Stimulated activated naive B cell treated with anti-CD40 and anti-IgM and Interleukin-4, amounts not matched to agents 10 μg/mL and 1 μg/mL and 100 μg/mL, for 72 hours (primary cell): ENCODE results near the gene EDEM1.
"Not testable (repeated sequence)": the region's sequence is repeated elsewhere in the genome, so short reads cannot be mapped to it uniquely, and the experiment has no call there.

Experiments
- ATAC-seq, 2 donors: fragments of 150-1000 bp; cut with Tn5 transposase; replicated peaks; 2 replicates each; pipeline ENCODE4 v1.10.0; 2021; ENCODE audit warnings: moderate library complexity in 1 of 2
- DNase-seq: peaks from one replicate; pipeline ENCODE4 v3.0.0; 2021
- H3K27ac Mint-ChIP-seq: one replicate; pipeline ENCODE4 v1.8.0; 2022; ENCODE audit warnings: mild to moderate bottlenecking, mixed read lengths
- H3K27me3 Mint-ChIP-seq, 2 donors: one replicate each; pipeline ENCODE4 v1.8.0; 2022; ENCODE audit warnings: mixed read lengths in 2 of 2
- H3K36me3 Mint-ChIP-seq, 2 donors: one replicate each; pipeline ENCODE4 v1.8.0; 2022; ENCODE audit warnings: mixed read lengths in 2 of 2, mild to moderate bottlenecking in 1 of 2
- H3K4me1 Mint-ChIP-seq, 2 donors: one replicate each; pipeline ENCODE4 v1.8.0; 2022; ENCODE audit warnings: mixed read lengths in 2 of 2, mild to moderate bottlenecking in 1 of 2
- H3K4me3 Mint-ChIP-seq, 2 donors: one replicate each; pipeline ENCODE4 v1.8.0; 2022; ENCODE audit warnings: mild to moderate bottlenecking in 2 of 2, mixed read lengths in 2 of 2, moderate library complexity in 1 of 2
- H3K9me3 Mint-ChIP-seq, 2 donors: one replicate each; pipeline ENCODE4 v1.8.0; 2022; ENCODE audit warnings: mixed read lengths in 2 of 2, mild to moderate bottlenecking in 1 of 2

EDEM1 gene

GRCh38 chr3:5187156-5187919, at the start of gene EDEM1:
Gene EDEM1, plus strand, starts transcription at chr3:5187707. Its CDS starts 99 bp downstream, at chr3:5187806.
- Mint-ChIP-seq H3K36me3 (peaks cover 34 to 58% of the 10 kb centered on the region in 2 donors), H3K9me3 (no peaks in the 10 kb centered on the region), H3K27ac (peak within 1 kb of the TSS; percentile 100), H3K4me1 (peaks cover 28 to 61% of the 10 kb centered on the region in 2 donors), H3K4me3 (peak within 1 kb of the TSS; percentile 92 to 98), H3K27me3 (no peaks in the 10 kb centered on the region)
- DNase-seq: peak; percentile 98
- ATAC-seq: peak; percentile 87 to 88

DNA sequence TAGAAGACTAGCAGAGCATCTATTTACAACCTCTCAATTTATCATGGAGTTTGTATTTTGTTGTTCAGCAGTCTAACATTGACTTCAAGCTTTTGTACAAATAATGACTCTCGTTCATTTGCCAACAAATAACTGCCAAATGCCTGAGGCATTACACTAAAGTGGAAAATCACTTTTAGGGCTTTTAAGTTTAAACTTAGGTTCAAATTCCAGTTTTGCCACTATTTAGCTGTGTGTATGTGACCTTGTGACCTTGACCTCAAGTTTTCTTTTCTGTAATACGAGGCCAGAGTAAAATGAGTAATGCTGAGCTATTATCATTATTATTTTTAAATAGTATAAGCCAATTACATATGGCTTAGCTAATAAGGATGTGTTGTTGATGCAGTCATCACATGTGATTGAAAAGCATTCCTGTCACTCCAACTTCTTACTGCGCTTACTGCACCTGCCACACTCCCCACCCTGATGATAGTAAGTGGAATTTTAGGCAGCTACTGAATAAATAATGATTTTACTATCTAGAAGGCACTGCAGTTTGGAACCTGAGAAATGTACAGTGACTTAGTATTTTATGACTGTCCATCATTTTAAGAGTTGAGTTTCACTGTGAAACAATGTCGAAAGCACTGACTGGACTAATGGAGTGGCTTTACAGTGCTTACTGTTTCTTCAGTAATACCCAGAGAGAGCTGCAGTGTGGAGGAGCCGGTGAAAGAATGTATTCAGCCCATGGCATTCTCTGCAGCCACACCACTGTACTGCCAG, 49.1 kb upstream of the EDEM1 start:
- Mint-ChIP-seq H3K27me3 (no peaks in the 10 kb centered on the region), H3K4me3 (peak overlapping the region; percentile 72 to 77), H3K9me3 (peaks cover 12 to 18% of the 10 kb centered on the region in 2 donors), H3K36me3 (peaks cover 40 to 50% of the 10 kb centered on the region in 2 donors), H3K4me1 (peaks cover 56 to 82% of the 10 kb centered on the region in 2 donors), H3K27ac (peak overlapping the region; percentile 97)
- no peak for DNase-seq
- no peak for ATAC-seq

DNA sequence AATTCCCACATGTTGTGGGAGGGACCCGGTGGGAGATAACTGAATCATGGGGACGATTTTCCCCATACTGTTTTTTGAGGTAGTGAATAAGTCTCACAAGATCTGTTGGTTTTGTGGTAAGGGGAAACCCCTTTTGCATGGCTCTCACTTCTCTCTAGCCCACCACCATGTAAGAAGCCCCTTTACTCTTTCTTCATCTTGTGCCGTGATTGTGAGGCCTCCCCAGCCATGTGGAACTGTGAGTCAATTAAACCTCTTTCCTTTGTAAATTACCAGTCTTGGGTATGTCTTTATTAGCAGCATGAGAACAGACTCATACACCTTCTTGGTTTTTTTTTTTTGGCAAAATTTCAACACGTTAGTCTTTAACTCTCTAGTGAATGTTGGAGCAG, 47.3 kb upstream of the EDEM1 start:
- DNase-seq (peak; percentile 56), ATAC-seq (peak; percentile 77 to 78)
- Mint-ChIP-seq H3K27ac (peak overlapping the region; percentile 97), H3K36me3 (peaks cover 57 to 67% of the 10 kb centered on the region in 2 donors), H3K4me1 (peaks cover 55 to 84% of the 10 kb centered on the region in 2 donors), H3K9me3 (peaks cover 20 to 30% of the 10 kb centered on the region in 2 donors), H3K27me3 (no peaks in the 10 kb centered on the region), H3K4me3 (peak overlapping the region; percentile 66 to 74)

DNA sequence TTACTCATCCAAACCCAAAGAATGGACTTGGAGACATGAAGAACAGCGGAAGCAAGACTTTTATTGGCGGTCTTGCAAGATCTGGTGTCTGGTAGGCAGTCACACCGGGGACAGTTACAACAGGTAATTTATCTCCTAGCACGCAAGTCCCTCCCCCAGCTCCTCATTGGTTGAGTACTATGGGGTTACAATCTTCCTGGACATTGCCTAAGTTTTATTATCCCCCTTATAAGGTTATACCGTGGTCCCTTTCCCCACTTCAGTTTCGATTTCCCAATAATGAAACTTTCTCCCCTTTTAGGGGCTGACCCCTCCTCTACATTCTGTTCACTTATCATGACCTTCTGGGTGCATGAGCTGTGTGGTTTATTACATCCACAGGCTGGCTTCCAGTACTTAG, 46.7 kb upstream of the EDEM1 start:
- ATAC-seq (no peak), DNase-seq (no peak)
- peak overlapping the region; percentile 97 for H3K27ac Mint-ChIP-seq
- H3K4me1 Mint-ChIP-seq: peaks cover 59 to 91% of the 10 kb centered on the region in 2 donors
- peaks cover 20 to 30% of the 10 kb centered on the region in 2 donors for H3K9me3 Mint-ChIP-seq
- H3K36me3 Mint-ChIP-seq: peaks cover 63 to 73% of the 10 kb centered on the region in 2 donors
- H3K27me3 Mint-ChIP-seq: no peaks in the 10 kb centered on the region
- peak overlapping the region; percentile 66 to 74 for H3K4me3 Mint-ChIP-seq

- Mint-ChIP-seq H3K4me3 (peak overlapping the region; percentile 19 to 62), H3K9me3 (peaks cover 24 to 31% of the 10 kb centered on the region in 2 donors), H3K4me1 (peaks cover 55 to 87% of the 10 kb centered on the region in 2 donors), H3K27me3 (no peaks in the 10 kb centered on the region), H3K27ac (peak overlapping the region; percentile 60), H3K36me3 (peaks cover 71 to 83% of the 10 kb centered on the region in 2 donors)
- no peak for ATAC-seq
- DNase-seq: no peak
Observed at GRCh38 chr3:5141760-5142159, 45.7 kb upstream of the EDEM1 start.

- no peak for ATAC-seq
- Mint-ChIP-seq H3K9me3 (peaks cover 30 to 34% of the 10 kb centered on the region in 2 donors), H3K4me3 (no peak overlapping the region), H3K36me3 (peaks cover 79 to 90% of the 10 kb centered on the region in 2 donors), H3K4me1 (peaks cover 58 to 90% of the 10 kb centered on the region in 2 donors), H3K27ac (peak overlapping the region; percentile 27), H3K27me3 (no peaks in the 10 kb centered on the region)
- no peak for DNase-seq
Observed at GRCh38 chr3:5143464-5143863, 44.0 kb upstream of the EDEM1 start.

DNA sequence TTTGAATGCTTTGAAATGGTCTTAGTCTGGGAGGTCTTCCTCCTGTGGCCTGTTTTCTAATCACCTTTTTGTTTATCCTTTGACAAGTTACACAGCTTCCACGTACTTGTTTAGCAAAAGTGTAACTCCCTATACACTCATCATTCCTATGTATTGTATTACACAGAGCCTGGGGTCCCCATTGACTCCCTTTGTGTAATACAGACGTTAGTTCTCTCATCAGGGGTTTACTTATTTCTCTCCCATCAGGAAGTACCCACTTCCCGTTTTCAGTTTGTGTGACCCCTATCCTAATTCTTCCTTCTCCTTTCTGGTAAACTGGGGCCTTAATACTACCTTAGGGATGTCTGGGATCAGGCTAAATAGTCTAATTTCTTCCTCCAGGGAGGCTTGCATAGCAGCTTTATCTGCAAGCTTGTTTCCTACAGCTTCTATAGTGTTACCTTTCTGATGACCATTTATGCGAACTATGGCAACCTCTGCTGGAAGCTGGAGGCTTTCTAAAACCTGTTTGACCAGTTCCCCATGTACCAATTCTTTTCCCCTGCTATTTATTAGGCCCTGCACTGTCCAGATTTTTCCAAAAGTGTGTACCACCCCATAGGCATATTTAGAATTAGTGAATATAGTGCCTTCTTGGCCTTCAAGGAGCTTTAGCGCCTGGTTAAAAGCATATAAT, 43.1 kb upstream of the EDEM1 start:
- H3K27ac Mint-ChIP-seq: peak overlapping the region; percentile 87
- H3K4me1 Mint-ChIP-seq: peaks cover 61 to 90% of the 10 kb centered on the region in 2 donors
- peaks cover 83 to 99% of the 10 kb centered on the region in 2 donors for H3K36me3 Mint-ChIP-seq
- no peaks in the 10 kb centered on the region for H3K27me3 Mint-ChIP-seq
- ATAC-seq (no peak), DNase-seq (no peak)
- no peak overlapping the region for H3K4me3 Mint-ChIP-seq
- H3K9me3 Mint-ChIP-seq: peaks cover 30 to 34% of the 10 kb centered on the region in 2 donors

DNA sequence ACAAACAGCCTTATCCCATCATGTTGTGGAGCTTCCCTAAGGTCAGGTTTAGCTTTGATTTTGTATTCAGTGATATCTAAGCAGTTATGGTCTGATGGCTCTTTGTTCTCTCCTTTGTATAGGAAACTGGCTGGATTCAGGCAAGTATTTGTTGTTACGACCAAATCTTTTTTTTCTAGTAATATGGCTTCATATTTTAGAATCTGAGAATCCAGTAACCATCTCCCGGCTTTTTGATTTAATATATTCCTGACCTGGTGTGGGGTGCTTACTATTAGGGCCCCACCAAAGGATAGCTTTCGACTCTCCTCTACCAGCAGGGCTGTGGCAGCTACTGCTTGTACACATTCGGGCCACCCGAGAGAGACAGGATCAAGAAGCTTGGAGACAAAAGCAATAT, 42.4 kb upstream of the EDEM1 start:
- no peaks in the 10 kb centered on the region for H3K27me3 Mint-ChIP-seq
- DNase-seq (no peak), ATAC-seq (no peak)
- peaks cover 30 to 32% of the 10 kb centered on the region in 2 donors for H3K9me3 Mint-ChIP-seq
- H3K4me1 Mint-ChIP-seq: peaks cover 62 to 90% of the 10 kb centered on the region in 2 donors
- H3K4me3 Mint-ChIP-seq: no peak overlapping the region
- H3K27ac Mint-ChIP-seq: peak overlapping the region; percentile 33
- H3K36me3 Mint-ChIP-seq: peaks cover 84 to 99% of the 10 kb centered on the region in 2 donors

GRCh38 chr3:5147152-5147551, 40.4 kb upstream of the EDEM1 start:
- not testable (repeated sequence) for ATAC-seq, H3K4me3 Mint-ChIP-seq, H3K27me3 Mint-ChIP-seq, DNase-seq, H3K27ac Mint-ChIP-seq
- Mint-ChIP-seq H3K36me3 (peaks cover 71 to 89% of the 10 kb centered on the region in 2 donors), H3K9me3 (peaks cover 21 to 22% of the 10 kb centered on the region in 2 donors), H3K4me1 (peaks cover 52 to 86% of the 10 kb centered on the region in 2 donors)

DNA sequence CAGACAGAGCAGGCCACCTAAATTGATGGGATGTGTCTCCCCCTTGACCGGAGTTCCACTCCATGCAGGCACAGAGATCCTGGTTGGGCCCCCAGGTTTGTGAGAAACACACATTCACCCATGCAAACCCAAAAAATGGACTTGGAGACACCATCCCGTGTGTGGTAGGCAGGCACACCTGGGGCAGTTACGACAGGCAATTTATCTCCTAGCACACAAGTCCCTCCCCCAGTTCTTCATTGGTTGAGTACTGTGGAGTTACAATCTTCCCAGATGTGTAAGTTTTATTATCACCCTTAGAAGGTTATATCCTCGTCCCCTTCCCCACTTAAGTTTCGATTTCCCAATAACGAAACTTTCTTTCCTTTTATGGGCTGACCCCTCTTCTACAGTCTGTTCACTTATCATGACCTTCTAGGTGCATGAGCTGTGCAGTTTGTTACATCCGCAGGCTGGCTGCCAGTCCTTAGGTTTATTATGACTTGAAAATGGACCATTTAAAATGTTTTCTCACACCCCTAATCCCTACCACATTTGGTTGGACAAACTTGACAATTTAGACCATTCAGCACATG, 38.1 kb upstream of the EDEM1 start:
- H3K36me3 Mint-ChIP-seq: peaks cover 65 to 87% of the 10 kb centered on the region in 2 donors
- H3K27ac Mint-ChIP-seq: peak overlapping the region; percentile 63
- H3K9me3 Mint-ChIP-seq: peaks cover 13 to 23% of the 10 kb centered on the region in 2 donors
- DNase-seq: no peak
- peaks cover 54 to 89% of the 10 kb centered on the region in 2 donors for H3K4me1 Mint-ChIP-seq
- H3K4me3 Mint-ChIP-seq: no peak overlapping the region
- no peaks in the 10 kb centered on the region for H3K27me3 Mint-ChIP-seq
- no peak for ATAC-seq

DNA sequence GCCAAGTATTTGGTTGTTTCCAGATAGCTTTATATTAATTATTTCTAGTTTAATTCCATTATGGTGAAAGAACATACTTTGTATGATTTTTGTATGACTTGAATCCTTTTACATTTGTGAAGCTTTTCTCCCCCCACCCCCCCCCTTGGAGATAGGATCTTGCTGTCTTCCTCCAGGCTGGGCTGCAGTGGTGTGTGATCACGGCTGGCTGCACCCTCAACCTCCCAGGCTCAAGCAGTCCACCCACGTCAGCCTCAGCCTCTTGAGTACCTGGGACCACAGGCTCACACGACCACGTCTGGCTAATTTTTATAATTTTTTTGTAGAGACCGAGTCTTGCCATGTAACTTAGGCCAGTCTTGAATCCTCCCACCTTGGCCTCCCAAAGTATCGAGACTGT, 35.9 kb upstream of the EDEM1 start:
- Mint-ChIP-seq H3K4me3 (no peak overlapping the region), H3K4me1 (peaks cover 57 to 93% of the 10 kb centered on the region in 2 donors), H3K36me3 (peaks cover 56 to 82% of the 10 kb centered on the region in 2 donors), H3K27ac (no peak overlapping the region), H3K9me3 (peaks cover 10 to 14% of the 10 kb centered on the region in 2 donors), H3K27me3 (no peaks in the 10 kb centered on the region)
- ATAC-seq: no peak
- DNase-seq: no peak

DNA sequence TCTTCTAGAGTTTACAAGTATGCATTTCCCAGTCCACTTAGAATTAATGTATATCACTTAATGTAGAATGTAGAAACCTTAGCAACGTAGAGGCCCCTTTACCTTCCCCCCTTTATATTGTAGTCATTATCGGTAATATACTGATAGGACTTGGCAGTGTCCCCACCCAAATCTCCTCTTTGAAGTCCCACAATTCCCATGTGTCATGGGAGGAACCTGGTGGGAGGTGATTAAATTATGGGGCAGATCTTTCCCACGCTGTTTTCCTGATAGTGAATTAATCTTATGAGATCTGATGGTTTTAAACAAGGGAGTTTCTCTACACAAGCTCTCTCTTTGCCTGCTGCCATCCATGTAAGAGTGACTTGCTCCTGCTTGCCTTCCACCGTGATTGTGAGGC, 34.4 kb upstream of the EDEM1 start:
- no peak overlapping the region for H3K4me3 Mint-ChIP-seq
- H3K4me1 Mint-ChIP-seq: peaks cover 56 to 93% of the 10 kb centered on the region in 2 donors
- H3K9me3 Mint-ChIP-seq: peaks cover 4% of the 10 kb centered on the region in 2 donors
- no peaks in the 10 kb centered on the region for H3K27me3 Mint-ChIP-seq
- peak overlapping the region; percentile 82 for H3K27ac Mint-ChIP-seq
- DNase-seq: no peak
- H3K36me3 Mint-ChIP-seq: peaks cover 50 to 82% of the 10 kb centered on the region in 2 donors
- ATAC-seq: no peak

GRCh38 chr3:5155241-5155640, 32.3 kb upstream of the EDEM1 start:
- Mint-ChIP-seq H3K4me3 (no peak overlapping the region), H3K27me3 (no peaks in the 10 kb centered on the region), H3K9me3 (peaks cover 2 to 4% of the 10 kb centered on the region in 2 donors), H3K36me3 (peaks cover 39 to 66% of the 10 kb centered on the region in 2 donors), H3K27ac (no peak overlapping the region), H3K4me1 (peaks cover 44 to 80% of the 10 kb centered on the region in 2 donors)
- ATAC-seq (no peak), DNase-seq (no peak)

DNA sequence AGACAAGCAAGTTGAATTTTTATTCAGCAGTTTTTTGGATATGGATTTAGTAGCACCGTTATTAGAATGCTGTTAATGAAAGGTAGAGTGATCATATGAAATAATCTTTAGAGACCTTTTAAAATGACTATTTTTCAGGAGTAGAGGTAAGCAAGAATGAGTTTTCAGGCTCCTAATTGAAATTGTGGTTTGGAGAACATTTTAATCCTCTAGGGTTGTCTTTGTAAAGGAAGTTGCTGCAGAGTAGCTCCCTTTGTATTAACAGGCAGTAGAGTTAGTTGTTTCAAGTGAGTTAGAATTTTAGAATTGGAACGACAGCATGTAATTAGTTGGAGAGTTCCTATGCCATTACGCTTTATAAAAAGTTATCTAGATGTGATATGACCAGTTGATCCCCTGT, 27.2 kb upstream of the EDEM1 start:
- H3K9me3 Mint-ChIP-seq: no peaks in the 10 kb centered on the region
- ATAC-seq (no peak), DNase-seq (no peak)
- H3K36me3 Mint-ChIP-seq: peaks cover 15 to 41% of the 10 kb centered on the region in 2 donors
- no peaks in the 10 kb centered on the region for H3K27me3 Mint-ChIP-seq
- H3K4me3 Mint-ChIP-seq: no peak overlapping the region
- H3K4me1 Mint-ChIP-seq: peaks cover 45 to 85% of the 10 kb centered on the region in 2 donors
- peak overlapping the region; percentile 47 for H3K27ac Mint-ChIP-seq
